HepG2 (cell line): ENCODE measurements around the gene PAPOLB.

ENCODE experiments used
- CTCF ChIP-seq: sonication (generic); formaldehyde crosslinking; IDR thresholded peaks from 2 replicates; pipeline ENCODE4 v1.5.0; 2020; ENCODE audit warnings: mild to moderate bottlenecking, missing genetic modification reagents, moderate library complexity
- ELF1 ChIP-seq: sonication (generic); formaldehyde crosslinking; IDR thresholded peaks from 2 replicates; pipeline ENCODE4 v1.4.0; 2020; ENCODE audit warnings: missing genetic modification reagents
- HINFP ChIP-seq: sonication (generic); formaldehyde crosslinking; IDR thresholded peaks from 2 replicates; pipeline ENCODE4 v1.4.0; 2020; ENCODE audit warnings: low read depth, mild to moderate bottlenecking, missing genetic modification reagents
- JUND ChIP-seq: sonication (generic); formaldehyde crosslinking; IDR thresholded peaks from 2 replicates; pipeline ENCODE4 v1.8.0; 2022; ENCODE audit warnings: mild to moderate bottlenecking, missing genetic modification reagents
- MAFG ChIP-seq: sonication (generic); formaldehyde crosslinking; IDR thresholded peaks from 2 replicates; pipeline ENCODE4 v1.5.1; 2020; ENCODE audit warnings: mild to moderate bottlenecking, missing genetic modification reagents
- MXD4 ChIP-seq: IDR thresholded peaks from 2 replicates; pipeline ENCODE4 v1.6.1; 2016; ENCODE audit warnings: mild to moderate bottlenecking, missing biosample characterization, missing genetic modification reagents
- POLR2AphosphoS2 ChIP-seq: IDR thresholded peaks from 2 replicates; pipeline ENCODE4 v1.6.1; 2011; ENCODE audit warnings: low read depth, low read length, improper control_type of control experiment
- TCF12 ChIP-seq, 2 experiments: fragments of 450-650 bp in 1 of 2; sonication (generic) in 1 of 2; formaldehyde crosslinking in 1 of 2; IDR thresholded peaks; 2 replicates each; pipeline versions ENCODE4 v1.6.1 to v1.8.0; 2017 to 2022; ENCODE audit warnings: antibody characterized with exemption in 1 of 2, mild to moderate bottlenecking in 1 of 2, missing genetic modification reagents in 1 of 2, moderate library complexity in 1 of 2
- THRA ChIP-seq: sonication (generic); formaldehyde crosslinking; IDR thresholded peaks from 2 replicates; pipeline ENCODE4 v1.4.0; 2020; ENCODE audit warnings: missing genetic modification reagents, borderline replicate concordance
- ZFAT ChIP-seq: sonication (generic); formaldehyde crosslinking; conservative IDR thresholded peaks from 2 replicates; pipeline ENCODE4 v1.8.1; 2023; ENCODE audit warnings: missing genetic modification reagents, inconsistent platforms
- ZNF639 ChIP-seq: conservative IDR thresholded peaks from 2 replicates; pipeline ENCODE4 v1.6.1; 2018; ENCODE audit warnings: missing genetic modification reagents

- TF ChIP-seq ZNF639 (CRISPR knock-in tag) (no peak), CTCF (CRISPR knock-in tag) (no peak), POLR2AphosphoS2 (no peak), MAFG (no peak), THRA (CRISPR knock-in tag) (no peak), ELF1 (CRISPR knock-in tag) (no peak), JUND (CRISPR knock-in tag) (no peak), MXD4 (no peak), HINFP (CRISPR knock-in tag) (no peak), ZFAT (CRISPR knock-in tag) (no peak), TCF12 (IDR thresholded peaks at IDR 0.05) (no peak), TCF12 (CRISPR knock-in tag; IDR thresholded peaks at IDR 0.05) (no peak)
Measured at GRCh38 chr7:4838626-4839334, 23.1 kb downstream of the PAPOLB start.
